Liver (tissue), 9 donors: ENCODE results near the gene GFPT2. TPM values are rescaled to one million over a fixed set of nuclear protein-coding genes. Genes with fewer than 3 reads are reported as not detected.

ENCODE experiments used
- DNase-seq: peaks from one replicate; pipeline ENCODE4 v3.0.0-alpha.2; 2017; ENCODE audit warnings: low spot score
- H3K27ac ChIP-seq, 2 donors: one replicate each; pipeline ENCODE4 v1.7.0; 2013; ENCODE audit warnings: inconsistent platforms in 2 of 2, low read length in 2 of 2, control low read depth in 1 of 2, low read depth in 1 of 2, mild to moderate bottlenecking in 1 of 2
- H3K27me3 ChIP-seq, 4 donors: one replicate each; pipeline versions ENCODE4 v1.6.1 to v1.7.0; 2013; ENCODE audit warnings: low read length in 3 of 4, inconsistent platforms in 1 of 4, mild to moderate bottlenecking in 1 of 4, moderate library complexity in 1 of 4; ENCODE audit not compliant: control insufficient read depth in 4 of 4, insufficient read depth in 4 of 4
- H3K36me3 ChIP-seq, 4 donors: one replicate each; pipeline versions ENCODE4 v1.6.1 to v1.7.0; 2013; ENCODE audit warnings: low read length in 3 of 4, mild to moderate bottlenecking in 3 of 4, low read depth in 1 of 4, moderate library complexity in 1 of 4; ENCODE audit not compliant: control insufficient read depth in 4 of 4, insufficient read depth in 3 of 4
- H3K4me1 ChIP-seq, 4 donors: one replicate each; pipeline versions ENCODE4 v1.6.1 to v1.7.0; 2013; ENCODE audit warnings: low read length in 3 of 4, mild to moderate bottlenecking in 3 of 4, moderate library complexity in 1 of 4; ENCODE audit not compliant: control insufficient read depth in 4 of 4, insufficient read depth in 4 of 4
- H3K4me3 ChIP-seq, 3 donors: one replicate each; pipeline versions ENCODE4 v1.6.1 to v1.7.0; 2013; ENCODE audit warnings: low read length in 3 of 3, control low read depth in 1 of 3, low read depth in 1 of 3, mild to moderate bottlenecking in 1 of 3
- H3K9ac ChIP-seq, 2 donors: one replicate each; pipeline ENCODE4 v1.7.0; 2013; ENCODE audit warnings: low read length in 2 of 2, mild to moderate bottlenecking in 2 of 2, moderate library complexity in 2 of 2, control low read depth in 1 of 2, low read depth in 1 of 2
- H3K9me3 ChIP-seq, 4 donors: one replicate each; pipeline versions ENCODE4 v1.6.1 to v1.7.0; 2013; ENCODE audit warnings: low read length in 3 of 4; ENCODE audit not compliant: control insufficient read depth in 4 of 4
- CTCF ChIP-seq: fragments of 150-350 bp; IDR thresholded peaks from 2 replicates; pipeline ENCODE4 v1.5.1; 2017; ENCODE audit warnings: improper control_type of control experiment, low read depth, low read length; ENCODE audit not compliant: missing input control
- EGR1 ChIP-seq, 2 donors: IDR thresholded peaks; 2 replicates each; pipeline ENCODE4 v1.6.1; 2016 to 2018; ENCODE audit warnings: antibody characterized with exemption in 2 of 2, low read depth in 2 of 2
- FOXA2 ChIP-seq: IDR thresholded peaks from 2 replicates; pipeline ENCODE4 v1.6.1; 2016; ENCODE audit warnings: antibody characterized with exemption
- GABPA ChIP-seq, 2 donors: IDR thresholded peaks in 1 of 2; conservative IDR thresholded peaks in 1 of 2; 2 replicates each; pipeline ENCODE4 v1.6.1; 2016; ENCODE audit warnings: antibody characterized with exemption in 2 of 2, mild to moderate bottlenecking in 1 of 2, moderate library complexity in 1 of 2
- HNF4A ChIP-seq, 2 donors: conservative IDR thresholded peaks; 2 replicates each; pipeline ENCODE4 v1.6.1; 2016; ENCODE audit warnings: antibody characterized with exemption in 2 of 2, mild to moderate bottlenecking in 2 of 2
- HNF4G ChIP-seq: IDR thresholded peaks from 2 replicates; pipeline ENCODE4 v1.6.1; 2016; ENCODE audit warnings: antibody characterized with exemption
- MAX ChIP-seq: IDR thresholded peaks from 2 replicates; pipeline ENCODE4 v1.6.1; 2016; ENCODE audit warnings: antibody characterized with exemption
- NR2F2 ChIP-seq: IDR thresholded peaks from 2 replicates; pipeline ENCODE4 v1.6.1; 2016; ENCODE audit warnings: antibody characterized with exemption
- RAD21 ChIP-seq, 2 donors: IDR thresholded peaks; 2 replicates each; pipeline ENCODE4 v1.6.1; 2016; ENCODE audit warnings: antibody characterized with exemption in 2 of 2, mild to moderate bottlenecking in 2 of 2
- REST ChIP-seq: IDR thresholded peaks from 2 replicates; pipeline ENCODE4 v1.6.1; 2016; ENCODE audit warnings: antibody characterized with exemption, mild to moderate bottlenecking
- RXRA ChIP-seq, 2 donors: IDR thresholded peaks; 2 replicates each; pipeline ENCODE4 v1.6.1; 2017 to 2018; ENCODE audit warnings: antibody characterized with exemption in 2 of 2, mild to moderate bottlenecking in 1 of 2
- SP1 ChIP-seq: IDR thresholded peaks from 2 replicates; pipeline ENCODE4 v1.6.1; 2018; ENCODE audit warnings: antibody characterized with exemption, mild to moderate bottlenecking
- TAF1 ChIP-seq: conservative IDR thresholded peaks from 2 replicates; pipeline ENCODE4 v1.6.1; 2016; ENCODE audit warnings: antibody characterized with exemption, mild to moderate bottlenecking
- YY1 ChIP-seq: IDR thresholded peaks from 2 replicates; pipeline ENCODE4 v1.6.1; 2016; ENCODE audit warnings: antibody characterized with exemption, mild to moderate bottlenecking
- WGBS: extraction: QIAGEN DNeasy Blood & Tissue Kit; methylation state at CpG from one replicate; pipeline ENCODE4 v1.1.7; 2013; 5-methylcytosine and 5-hydroxymethylcytosine counted together
- polyA plus RNA-seq, 2 donors: library from polyadenylated mRNA; stranded (reverse) in 1 of 2; unstranded in 1 of 2; fragments of 200-250 nt in 1 of 2; fragments of >200 nt in 1 of 2; fragmentation: Nextera tagmentation in 1 of 2; extraction: Ambion mirVana in 1 of 2; gene quantifications; one replicate each; pipeline versions ENCODE4 v1.2.1 to v1.2.3, GENCODE V29; 2013 to 2015
- total RNA-seq, 2 donors: library from RNA; depleted of rRNA; stranded (reverse); fragments of >200 nt; gene quantifications; one replicate each; pipeline ENCODE4 v1.2.3, GENCODE V29; 2014
- TF ChIP-seq, protein P1 (sequence below): IDR thresholded peaks from 2 replicates; pipeline ENCODE4 v1.6.1; 2016; ENCODE audit warnings: antibody characterized with exemption
- TF ChIP-seq, protein P2 (sequence below): IDR thresholded peaks from 2 replicates; pipeline ENCODE4 v1.6.1; 2016; ENCODE audit warnings: antibody characterized with exemption
- donor health status: healthy.
- donor health status: healthy.
- donor health status: healthy.
- donor health status: healthy.
- donor health status: healthy.

GFPT2 gene
- total and polyA plus RNA-seq, 4 donors, result 0.32 to 1.8 (median 0.54) TPM

DNA sequence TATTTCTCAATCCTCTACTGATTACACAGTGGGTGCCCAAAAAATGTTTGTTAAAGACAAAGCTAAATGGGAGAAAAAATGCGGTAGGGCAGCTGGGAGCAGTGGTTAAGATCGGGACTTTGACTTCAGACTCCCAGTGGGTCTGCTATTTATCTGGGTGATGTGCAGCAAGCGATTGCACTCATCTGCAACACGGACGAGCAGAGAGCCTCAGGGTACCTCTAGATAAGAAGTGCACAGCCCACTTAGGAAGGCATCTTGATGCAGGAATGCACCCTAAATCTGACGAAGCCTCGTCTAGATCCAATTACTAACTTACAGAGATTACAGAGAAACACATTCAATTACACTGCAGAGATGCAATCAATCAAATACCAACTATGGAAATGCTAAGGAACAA is 65.3 kb downstream of the GFPT2 start:
- H3K9ac ChIP-seq, result no peak overlapping the region
- no peak for DNase-seq
- H3K27ac ChIP-seq, result no peak overlapping the region
- H3K36me3 ChIP-seq, result peaks cover 4 to 20% (median 8%) of the 10 kb centered on the region in 4 donors
- TF ChIP-seq, protein P1, sequence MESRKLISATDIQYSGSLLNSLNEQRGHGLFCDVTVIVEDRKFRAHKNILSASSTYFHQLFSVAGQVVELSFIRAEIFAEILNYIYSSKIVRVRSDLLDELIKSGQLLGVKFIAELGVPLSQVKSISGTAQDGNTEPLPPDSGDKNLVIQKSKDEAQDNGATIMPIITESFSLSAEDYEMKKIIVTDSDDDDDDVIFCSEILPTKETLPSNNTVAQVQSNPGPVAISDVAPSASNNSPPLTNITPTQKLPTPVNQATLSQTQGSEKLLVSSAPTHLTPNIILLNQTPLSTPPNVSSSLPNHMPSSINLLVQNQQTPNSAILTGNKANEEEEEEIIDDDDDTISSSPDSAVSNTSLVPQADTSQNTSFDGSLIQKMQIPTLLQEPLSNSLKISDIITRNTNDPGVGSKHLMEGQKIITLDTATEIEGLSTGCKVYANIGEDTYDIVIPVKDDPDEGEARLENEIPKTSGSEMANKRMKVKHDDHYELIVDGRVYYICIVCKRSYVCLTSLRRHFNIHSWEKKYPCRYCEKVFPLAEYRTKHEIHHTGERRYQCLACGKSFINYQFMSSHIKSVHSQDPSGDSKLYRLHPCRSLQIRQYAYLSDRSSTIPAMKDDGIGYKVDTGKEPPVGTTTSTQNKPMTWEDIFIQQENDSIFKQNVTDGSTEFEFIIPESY, result no peak
- no peak for TF ChIP-seq REST
- TF ChIP-seq YY1, result no peak
- TF ChIP-seq EGR1 (IDR thresholded peaks at IDR 0.05; ENCODE audit: low read depth in 2 of 2), result no peak
- TF ChIP-seq RAD21 (IDR thresholded peaks at IDR 0.05), result no peak
- no peak for TF ChIP-seq CTCF
- TF ChIP-seq, protein P2, sequence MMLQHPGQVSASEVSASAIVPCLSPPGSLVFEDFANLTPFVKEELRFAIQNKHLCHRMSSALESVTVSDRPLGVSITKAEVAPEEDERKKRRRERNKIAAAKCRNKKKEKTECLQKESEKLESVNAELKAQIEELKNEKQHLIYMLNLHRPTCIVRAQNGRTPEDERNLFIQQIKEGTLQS, result no peak
- TF ChIP-seq RXRA (IDR thresholded peaks at IDR 0.05), result no peak
- no peak for TF ChIP-seq TAF1
- TF ChIP-seq SP1, result no peak
- TF ChIP-seq NR2F2, result no peak
- TF ChIP-seq HNF4A (conservative IDR thresholded peaks at IDR 0.05), result no peak
- no peak for TF ChIP-seq GABPA (IDR thresholded peaks at IDR 0.05 in 1 of 2, conservative IDR thresholded peaks at IDR 0.05 in 1 of 2)
- no peak overlapping the region for H3K4me3 ChIP-seq
- H3K4me1 ChIP-seq, result peaks cover 6 to 20% (median 12%) of the 10 kb centered on the region in 4 donors
- WGBS, result 83% methylated on average over 7 of the region's 7 CpGs
- no peaks in the 10 kb centered on the region for H3K27me3 ChIP-seq
- H3K9me3 ChIP-seq, result peaks cover 0 to 7% (median 2%) of the 10 kb centered on the region in 4 donors

GRCh38 chr5:180287404-180287803 is 65.7 kb downstream of the GFPT2 start:
- Histone ChIP-seq H3K4me3 (no peak overlapping the region), H3K9ac (no peak overlapping the region), H3K36me3 (peaks cover 7 to 25% (median 13%) of the 10 kb centered on the region in 4 donors), H3K27ac (no peak overlapping the region), H3K4me1 (peaks cover 4 to 17% (median 12%) of the 10 kb centered on the region in 4 donors), H3K27me3 (no peaks in the 10 kb centered on the region), H3K9me3 (peaks cover 3 to 12% (median 6%) of the 10 kb centered on the region in 4 donors)
- WGBS, result 94% methylated on average over 2 of the region's 2 CpGs
- DNase-seq, result no peak
- TF ChIP-seq MAX (no peak), FOXA2 (no peak), RXRA (IDR thresholded peaks at IDR 0.05) (no peak), RAD21 (IDR thresholded peaks at IDR 0.05) (no peak), HNF4G (no peak), REST (no peak), YY1 (no peak), HNF4A (conservative IDR thresholded peaks at IDR 0.05) (no peak), CTCF (no peak), SP1 (no peak), NR2F2 (no peak)
